Hepatocyte (in vitro differentiated cells): ENCODE results near the gene ALG12. TPM values are rescaled to one million over a fixed set of nuclear protein-coding genes. Genes with fewer than 3 reads are reported as not detected.

Experiments used
- DNase-seq: peaks from one replicate; pipeline ENCODE4 v3.0.0-alpha.2; 2016; ENCODE audit warnings: low spot score
- H2AFZ ChIP-seq: fragments of 200-600 bp; sonication (generic); 2 replicates; pipeline ENCODE4 v1.6.0; 2016; ENCODE audit warnings: antibody characterized with exemption, mild to moderate bottlenecking
- H3K27ac ChIP-seq: fragments of 200-600 bp; sonication (generic); 2 replicates; pipeline ENCODE4 v1.5.1; 2016; ENCODE audit warnings: mild to moderate bottlenecking
- H3K27me3 ChIP-seq: fragments of 200-600 bp; sonication (generic); 2 replicates; pipeline ENCODE4 v1.6.1; 2016
- H3K36me3 ChIP-seq: fragments of 200-600 bp; sonication (generic); replicated peaks from 2 replicates; pipeline ENCODE4 v1.5.1; 2016; ENCODE audit warnings: low read depth; ENCODE audit not compliant: insufficient read depth
- H3K4me1 ChIP-seq: fragments of 200-600 bp; sonication (generic); 2 replicates; pipeline ENCODE4 v1.5.1; 2016; ENCODE audit warnings: mild to moderate bottlenecking, moderate library complexity; ENCODE audit not compliant: insufficient read depth
- H3K4me2 ChIP-seq: fragments of 200-600 bp; sonication (generic); 2 replicates; pipeline ENCODE4 v1.6.0; 2016
- H3K4me3 ChIP-seq: fragments of 200-600 bp; sonication (generic); 2 replicates; pipeline ENCODE4 v1.5.1; 2016; ENCODE audit warnings: mild to moderate bottlenecking
- H3K79me2 ChIP-seq: fragments of 200-600 bp; sonication (generic); 2 replicates; pipeline ENCODE4 v1.6.0; 2017; ENCODE audit warnings: mild to moderate bottlenecking
- H3K9me2 ChIP-seq: fragments of 200-600 bp; sonication (generic); replicated peaks from 2 replicates; pipeline ENCODE4 v1.6.0; 2017; ENCODE audit warnings: mild to moderate bottlenecking; ENCODE audit not compliant: insufficient read depth
- H3K9me3 ChIP-seq: fragments of 200-600 bp; sonication (generic); 2 replicates; pipeline ENCODE4 v1.5.1; 2016; ENCODE audit warnings: low read depth, mild to moderate bottlenecking
- H4K20me1 ChIP-seq: fragments of 200-600 bp; sonication (generic); 2 replicates; pipeline ENCODE4 v1.6.0; 2016; ENCODE audit warnings: mild to moderate bottlenecking; ENCODE audit not compliant: insufficient read depth, poor library complexity, severe bottlenecking
- EZH2 ChIP-seq: fragments of 200-600 bp; sonication (generic); IDR thresholded peaks from 2 replicates; pipeline ENCODE4 v1.6.1; 2016; ENCODE audit warnings: antibody characterized with exemption, mild to moderate bottlenecking, borderline replicate concordance
- EZH2phosphoT487 ChIP-seq: fragments of 200-600 bp; sonication (generic); IDR thresholded peaks from one replicate; pipeline ENCODE4 v1.6.1; 2018; ENCODE audit warnings: antibody characterized with exemption, mild to moderate bottlenecking, low read depth, moderate library complexity; ENCODE audit not compliant: unreplicated experiment, severe bottlenecking
- WGBS: methylation state at CpG from one replicate; pipeline ENCODE4 v1.1.6; 2016; ENCODE audit warnings: low lambda C conversion rate; ENCODE audit errors: missing lambda C conversion rate; 5-methylcytosine and 5-hydroxymethylcytosine counted together
- polyA plus RNA-seq: library from polyadenylated mRNA; unstranded; fragments of >200 nt; fragmentation: Nextera tagmentation; extraction: Ambion mirVana; gene quantifications from 2 replicates; pipeline ENCODE4 v1.2.1, GENCODE V29; 2016
- total RNA-seq: library from RNA; depleted of rRNA; stranded (reverse); fragments of >200 nt; gene quantifications from 2 replicates; pipeline ENCODE4 v1.2.3, GENCODE V29; 2014
- TF ChIP-seq, protein P1 (sequence below): fragments of 200-600 bp; sonication (generic); IDR thresholded peaks from 2 replicates; pipeline ENCODE4 v1.5.1; 2016; ENCODE audit warnings: antibody characterized with exemption, mild to moderate bottlenecking; ENCODE audit not compliant: poor library complexity

ALG12 gene
- total and polyA plus RNA-seq, 2 experiments from 2014 or later, result 30.8 to 69.6 TPM

DNA sequence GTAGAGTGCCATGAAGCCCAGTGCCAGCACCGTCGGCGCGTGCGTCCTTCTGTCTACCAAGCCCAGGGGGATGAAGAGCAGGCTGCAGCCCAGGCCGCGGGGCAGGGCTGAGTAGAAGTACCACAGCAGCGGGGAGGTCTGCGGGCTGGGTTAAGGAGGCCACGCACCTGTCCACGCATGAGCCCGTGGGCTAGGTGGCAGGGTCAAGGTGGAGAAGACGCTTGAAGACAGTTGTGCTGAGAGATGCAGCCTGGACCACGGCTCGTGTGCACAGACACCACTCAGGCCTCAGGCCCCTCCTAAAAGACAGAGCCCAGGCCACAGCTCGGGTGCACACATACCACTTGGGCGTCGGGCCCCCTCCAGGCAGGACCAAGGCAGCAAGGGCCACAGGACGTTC, 10.4 kb downstream of the ALG12 start:
- TF ChIP-seq EZH2phosphoT487, result no peak
- TF ChIP-seq EZH2, result no peak
- TF ChIP-seq, protein P1, sequence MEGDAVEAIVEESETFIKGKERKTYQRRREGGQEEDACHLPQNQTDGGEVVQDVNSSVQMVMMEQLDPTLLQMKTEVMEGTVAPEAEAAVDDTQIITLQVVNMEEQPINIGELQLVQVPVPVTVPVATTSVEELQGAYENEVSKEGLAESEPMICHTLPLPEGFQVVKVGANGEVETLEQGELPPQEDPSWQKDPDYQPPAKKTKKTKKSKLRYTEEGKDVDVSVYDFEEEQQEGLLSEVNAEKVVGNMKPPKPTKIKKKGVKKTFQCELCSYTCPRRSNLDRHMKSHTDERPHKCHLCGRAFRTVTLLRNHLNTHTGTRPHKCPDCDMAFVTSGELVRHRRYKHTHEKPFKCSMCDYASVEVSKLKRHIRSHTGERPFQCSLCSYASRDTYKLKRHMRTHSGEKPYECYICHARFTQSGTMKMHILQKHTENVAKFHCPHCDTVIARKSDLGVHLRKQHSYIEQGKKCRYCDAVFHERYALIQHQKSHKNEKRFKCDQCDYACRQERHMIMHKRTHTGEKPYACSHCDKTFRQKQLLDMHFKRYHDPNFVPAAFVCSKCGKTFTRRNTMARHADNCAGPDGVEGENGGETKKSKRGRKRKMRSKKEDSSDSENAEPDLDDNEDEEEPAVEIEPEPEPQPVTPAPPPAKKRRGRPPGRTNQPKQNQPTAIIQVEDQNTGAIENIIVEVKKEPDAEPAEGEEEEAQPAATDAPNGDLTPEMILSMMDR, result no peak

DNA sequence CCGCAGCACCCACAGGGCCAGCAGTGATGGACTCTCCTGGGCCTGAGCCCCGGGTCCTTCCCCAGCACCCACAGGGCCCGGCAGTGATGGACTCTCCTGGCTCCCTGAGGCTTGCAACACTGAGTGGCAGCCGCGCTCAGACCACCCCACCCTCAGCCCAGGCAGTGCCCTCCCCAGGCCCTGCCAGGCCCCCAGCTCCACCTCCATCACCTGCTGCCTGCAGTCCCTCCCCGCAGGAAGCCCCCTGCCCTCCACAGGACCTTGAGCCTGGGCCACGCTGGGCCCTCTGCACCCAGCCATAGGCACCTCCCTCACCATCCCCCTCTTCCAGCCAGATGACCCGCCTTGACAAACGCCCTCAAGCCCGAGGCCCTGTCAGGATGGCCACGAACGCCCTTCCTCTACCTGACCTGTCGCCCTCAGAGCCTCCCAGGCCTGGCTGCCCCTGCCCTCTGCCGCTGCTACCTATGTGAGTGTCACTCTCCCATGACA, 11.4 kb downstream of the ALG12 start:
- H2AFZ ChIP-seq, result no peak overlapping the region
- no peak overlapping the region for H3K4me2 ChIP-seq
- H3K27me3 ChIP-seq, result no peaks in the 10 kb centered on the region
- TF ChIP-seq EZH2phosphoT487 (no peak), EZH2 (no peak)
- TF ChIP-seq, protein P1, result no peak
- H3K9me2 ChIP-seq, result no peaks in the 10 kb centered on the region
- H3K9me3 ChIP-seq, result no peaks in the 10 kb centered on the region
- no peaks in the 10 kb centered on the region for H4K20me1 ChIP-seq
- no peak for DNase-seq
- H3K79me2 ChIP-seq, result no peaks in the 10 kb centered on the region
- H3K27ac ChIP-seq, result no peak overlapping the region
- 95% methylated on average over 14 of the region's 14 CpGs for WGBS
- H3K36me3 ChIP-seq, result no peaks in the 10 kb centered on the region
- no peaks in the 10 kb centered on the region for H3K4me1 ChIP-seq
- H3K4me3 ChIP-seq, result no peak overlapping the region

More for the DNA sequence above, 10.4 kb downstream of the ALG12 start:
- H3K27me3 ChIP-seq, result no peaks in the 10 kb centered on the region
- H3K9me3 ChIP-seq, result no peaks in the 10 kb centered on the region
- no peak overlapping the region for H2AFZ ChIP-seq
- H3K27ac ChIP-seq, result no peak overlapping the region
- H3K4me2 ChIP-seq, result no peak overlapping the region
- H4K20me1 ChIP-seq, result no peaks in the 10 kb centered on the region
- H3K4me3 ChIP-seq, result no peak overlapping the region
- whole genome bisulfite sequencing, result 98% methylated on average over 19 of the region's 19 CpGs
- H3K79me2 ChIP-seq, result no peaks in the 10 kb centered on the region
- no peaks in the 10 kb centered on the region for H3K9me2 ChIP-seq
- no peaks in the 10 kb centered on the region for H3K36me3 ChIP-seq
- no peak for DNase-seq
- no peaks in the 10 kb centered on the region for H3K4me1 ChIP-seq

DNA sequence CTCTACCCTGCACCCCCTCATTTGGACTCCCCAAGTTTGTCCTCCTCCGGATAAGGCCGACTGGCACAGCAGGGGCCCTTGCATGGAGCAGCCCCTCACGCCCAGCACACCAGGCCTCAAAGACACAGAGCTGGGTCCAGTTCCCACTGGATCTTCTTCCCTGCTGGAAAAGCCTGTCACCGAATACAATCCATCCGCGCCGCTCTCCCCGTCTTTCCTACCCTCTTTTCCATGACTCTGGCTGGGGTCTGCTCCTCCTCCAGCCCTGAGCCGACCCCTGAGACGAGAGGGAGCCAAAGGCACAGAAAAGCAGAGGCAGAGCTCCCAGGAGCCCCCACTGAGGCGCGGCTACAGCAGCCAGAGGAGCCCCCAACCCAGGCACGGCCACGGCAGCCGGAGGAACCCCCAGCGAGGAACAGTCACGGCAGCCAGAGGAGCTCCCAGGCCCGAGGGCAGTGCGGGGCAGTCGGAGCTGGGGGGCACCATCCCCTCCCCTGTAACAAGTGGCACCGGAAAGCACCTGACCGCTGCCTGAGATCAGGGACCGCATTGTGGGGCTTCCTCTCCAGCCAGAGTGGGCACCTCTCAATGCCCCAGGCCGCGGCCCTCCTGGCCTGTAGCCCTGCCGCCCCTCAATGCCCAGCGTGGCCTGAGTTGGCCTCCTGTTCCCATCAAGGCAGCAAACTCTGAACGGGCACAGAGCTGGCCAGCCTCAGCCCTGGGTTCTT, 12.0 kb downstream of the ALG12 start:
- no peaks in the 10 kb centered on the region for H3K9me3 ChIP-seq
- H3K27ac ChIP-seq, result no peak overlapping the region
- H2AFZ ChIP-seq, result no peak overlapping the region
- H3K4me2 ChIP-seq, result no peak overlapping the region
- no peaks in the 10 kb centered on the region for H4K20me1 ChIP-seq
- H3K79me2 ChIP-seq, result no peaks in the 10 kb centered on the region
- DNase-seq, result no peak
- H3K4me1 ChIP-seq, result no peaks in the 10 kb centered on the region
- TF ChIP-seq, protein P1, result no peak
- TF ChIP-seq EZH2phosphoT487 (no peak), EZH2 (no peak)
- H3K4me3 ChIP-seq, result no peak overlapping the region
- WGBS, result 97% methylated on average over 28 of the region's 28 CpGs
- H3K36me3 ChIP-seq, result no peaks in the 10 kb centered on the region
- H3K27me3 ChIP-seq, result no peaks in the 10 kb centered on the region
- H3K9me2 ChIP-seq, result no peaks in the 10 kb centered on the region
